HEK293 (cell line): Measurements from ENCODE around the gene SGMS1.

Experiments
- CTCF ChIA-PET: fragments of 350-600 bp; formaldehyde crosslinking; extraction: SDS; loops from one replicate; lab custom pipeline; 2021; ENCODE audit warnings: antibody characterized with exemption; lab: Yijun Ruan, JAX
- POLR2A ChIA-PET: fragments of 300-600 bp; formaldehyde crosslinking; extraction: SDS; loops from one replicate; lab custom pipeline; 2020; ENCODE audit warnings: antibody characterized with exemption, inconsistent platforms; lab: Yijun Ruan, JAX
- H3K27ac ChIP-seq: fragments of 200-500 bp; sonication (Bioruptor generic); 2 replicates; pipeline ENCODE4 v1.5.1; 2014; ENCODE audit warnings: low read depth, low read length, control low read depth, inconsistent platforms; ENCODE audit errors: extremely low read depth
- H3K36me3 ChIP-seq, 2 experiments: fragments of 200-500 bp in 1 of 2; sonication (Bioruptor generic) in 1 of 2; 1 replicate in 1 of 2; 2 replicates in 1 of 2; pipeline ENCODE4 v1.5.1; 2014 to 2017; ENCODE audit warnings: inconsistent platforms in 2 of 2, low read length in 2 of 2; ENCODE audit not compliant: control insufficient read depth in 2 of 2, insufficient read depth in 1 of 2
- H3K4me1 ChIP-seq: fragments of 200-500 bp; sonication (Bioruptor generic); 2 replicates; pipeline ENCODE4 v1.5.1; 2014; ENCODE audit warnings: mild to moderate bottlenecking, low read length, inconsistent platforms; ENCODE audit not compliant: control insufficient read depth, insufficient read depth
- H3K4me3 ChIP-seq: 2 replicates; pipeline ENCODE4 v1.5.1; 2011; ENCODE audit warnings: low read depth, mild to moderate bottlenecking, control low read depth, low read length, moderate library complexity
- H3K9me3 ChIP-seq: fragments of 200-500 bp; sonication (Bioruptor generic); 2 replicates; pipeline ENCODE4 v1.5.1; 2014; ENCODE audit warnings: low read depth, low read length, inconsistent platforms; ENCODE audit not compliant: control insufficient read depth, insufficient read depth
- HOXA7 ChIP-seq: sonication (generic); formaldehyde crosslinking; IDR thresholded peaks from 2 replicates; pipeline ENCODE4 v1.8.1; 2022; ENCODE audit warnings: missing genetic modification reagents, borderline replicate concordance
- MYNN ChIP-seq: fragments of 450-650 bp; formaldehyde crosslinking; IDR thresholded peaks from 2 replicates; pipeline ENCODE4 v1.5.1; 2016; ENCODE audit warnings: missing biosample characterization, missing genetic modification characterization, borderline replicate concordance
- OVOL3 ChIP-seq: fragments of 450-650 bp; formaldehyde crosslinking; IDR thresholded peaks from 2 replicates; pipeline ENCODE4 v1.5.1; 2016; ENCODE audit warnings: missing biosample characterization, missing genetic modification characterization
- SP7 ChIP-seq: fragments of 450-650 bp; formaldehyde crosslinking; IDR thresholded peaks from 2 replicates; pipeline ENCODE4 v1.5.1; 2016; ENCODE audit warnings: missing biosample characterization, missing genetic modification characterization
- ZBTB11 ChIP-seq: fragments of 450-650 bp; formaldehyde crosslinking; conservative IDR thresholded peaks from 2 replicates; pipeline ENCODE4 v1.5.1; 2016; ENCODE audit warnings: low read depth, missing biosample characterization, missing genetic modification characterization
- ZBTB20 ChIP-seq: fragments of 450-650 bp; formaldehyde crosslinking; IDR thresholded peaks from 2 replicates; pipeline ENCODE4 v1.5.1; 2016; ENCODE audit warnings: missing biosample characterization, missing genetic modification characterization
- ZBTB44 ChIP-seq: fragments of 450-650 bp; IDR thresholded peaks from 2 replicates; pipeline ENCODE4 v1.5.1; 2018; ENCODE audit warnings: missing biosample characterization, mild to moderate bottlenecking, missing genetic modification characterization
- ZFP41 ChIP-seq: fragments of 450-650 bp; formaldehyde crosslinking; IDR thresholded peaks from 2 replicates; pipeline ENCODE4 v1.5.1; 2016; ENCODE audit warnings: missing biosample characterization, missing genetic modification characterization, borderline replicate concordance
- ZNF248 ChIP-seq: fragments of 450-650 bp; formaldehyde crosslinking; IDR thresholded peaks from 2 replicates; pipeline ENCODE4 v1.5.1; 2017; ENCODE audit warnings: missing biosample characterization, missing genetic modification characterization
- ZNF341 ChIP-seq: fragments of 450-650 bp; formaldehyde crosslinking; IDR thresholded peaks from 2 replicates; pipeline ENCODE4; 2016; ENCODE audit warnings: low read depth, missing biosample characterization, missing genetic modification characterization
- ZNF391 ChIP-seq: fragments of 450-650 bp; formaldehyde crosslinking; IDR thresholded peaks from 2 replicates; pipeline ENCODE4 v1.5.1; 2016; ENCODE audit warnings: low read depth, missing biosample characterization, missing genetic modification characterization, borderline replicate concordance
- ZNF549 ChIP-seq: fragments of 450-650 bp; IDR thresholded peaks from 2 replicates; pipeline ENCODE4 v1.5.1; 2018; ENCODE audit warnings: missing biosample characterization, missing genetic modification characterization, mild to moderate bottlenecking, inconsistent platforms, moderate library complexity
- ZNF585B ChIP-seq: fragments of 450-650 bp; formaldehyde crosslinking; IDR thresholded peaks from 2 replicates; pipeline ENCODE4 v1.5.1; 2016; ENCODE audit warnings: missing biosample characterization, missing genetic modification characterization
- ZNF776 ChIP-seq: fragments of 450-650 bp; formaldehyde crosslinking; IDR thresholded peaks from 2 replicates; pipeline ENCODE4 v1.5.0; 2017; ENCODE audit warnings: missing biosample characterization, missing genetic modification characterization, borderline replicate concordance
- ZNF837 ChIP-seq: fragments of 450-650 bp; formaldehyde crosslinking; IDR thresholded peaks from 2 replicates; pipeline ENCODE4 v1.5.1; 2016; ENCODE audit warnings: missing biosample characterization, missing genetic modification characterization
- ZXDB ChIP-seq: fragments of 450-650 bp; formaldehyde crosslinking; IDR thresholded peaks from 2 replicates; pipeline ENCODE4 v1.5.1; 2016; ENCODE audit warnings: missing biosample characterization, missing genetic modification characterization
- TF ChIP-seq, protein P1 (sequence below): fragments of 450-650 bp; formaldehyde crosslinking; IDR thresholded peaks from 2 replicates; pipeline ENCODE4 v1.5.1; 2016; ENCODE audit warnings: missing biosample characterization, missing genetic modification characterization, low read depth
- TF ChIP-seq, protein P2 (sequence below): fragments of 450-650 bp; formaldehyde crosslinking; IDR thresholded peaks from 2 replicates; pipeline ENCODE4 v1.5.1; 2016; ENCODE audit warnings: missing biosample characterization, missing genetic modification characterization

SGMS1 gene

GRCh38 chr10:50619166-50619565 lies 4.6 kb downstream of the SGMS1 start:
- no peak overlapping the region for H3K27ac ChIP-seq
- CTCF ChIA-PET: interaction anchor here (0.7 to 1.7 kb wide), 3 partner anchors 58 to 203 kb away, joined by 3 to 4 read pairs (median 3); no protein-coding TSS in a partner anchor
- TF ChIP-seq HOXA7 (no peak), ZNF776 (no peak), ZXDB (no peak), OVOL3 (no peak), ZFP41 (tag by site-specific recombination) (no peak), ZNF341 (no peak), ZNF549 (tag by site-specific recombination) (no peak)
- TF ChIP-seq, protein P1, sequence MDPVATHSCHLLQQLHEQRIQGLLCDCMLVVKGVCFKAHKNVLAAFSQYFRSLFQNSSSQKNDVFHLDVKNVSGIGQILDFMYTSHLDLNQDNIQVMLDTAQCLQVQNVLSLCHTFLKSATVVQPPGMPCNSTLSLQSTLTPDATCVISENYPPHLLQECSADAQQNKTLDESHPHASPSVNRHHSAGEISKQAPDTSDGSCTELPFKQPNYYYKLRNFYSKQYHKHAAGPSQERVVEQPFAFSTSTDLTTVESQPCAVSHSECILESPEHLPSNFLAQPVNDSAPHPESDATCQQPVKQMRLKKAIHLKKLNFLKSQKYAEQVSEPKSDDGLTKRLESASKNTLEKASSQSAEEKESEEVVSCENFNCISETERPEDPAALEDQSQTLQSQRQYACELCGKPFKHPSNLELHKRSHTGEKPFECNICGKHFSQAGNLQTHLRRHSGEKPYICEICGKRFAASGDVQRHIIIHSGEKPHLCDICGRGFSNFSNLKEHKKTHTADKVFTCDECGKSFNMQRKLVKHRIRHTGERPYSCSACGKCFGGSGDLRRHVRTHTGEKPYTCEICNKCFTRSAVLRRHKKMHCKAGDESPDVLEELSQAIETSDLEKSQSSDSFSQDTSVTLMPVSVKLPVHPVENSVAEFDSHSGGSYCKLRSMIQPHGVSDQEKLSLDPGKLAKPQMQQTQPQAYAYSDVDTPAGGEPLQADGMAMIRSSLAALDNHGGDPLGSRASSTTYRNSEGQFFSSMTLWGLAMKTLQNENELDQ: no peak
- peaks cover 14% of the 10 kb centered on the region for H3K4me1 ChIP-seq
- POLR2A ChIA-PET: no interaction called here
- H3K4me3 ChIP-seq: no peak overlapping the region
- no peaks in the 10 kb centered on the region for H3K36me3 ChIP-seq
- H3K9me3 ChIP-seq: no peaks in the 10 kb centered on the region

DNA sequence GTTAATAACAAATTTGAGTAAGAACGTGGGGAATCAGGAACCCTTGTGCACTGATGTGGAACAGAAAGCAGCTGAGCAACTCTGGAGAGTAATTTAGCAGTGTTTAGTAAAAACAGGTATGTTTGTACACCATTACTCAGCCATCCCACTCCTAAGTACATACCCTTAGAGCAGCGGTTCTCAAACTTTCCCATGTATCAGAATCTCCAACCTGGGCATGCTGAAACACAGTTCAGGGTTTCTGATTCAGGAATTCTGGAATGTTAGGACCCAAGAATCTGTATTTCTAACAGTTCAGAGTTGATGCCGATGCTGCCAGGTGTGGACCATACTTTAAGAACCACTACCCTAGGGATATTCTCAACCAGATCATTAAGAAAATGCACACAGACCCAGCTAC lies 5.1 kb downstream of the SGMS1 start:
- CTCF ChIA-PET: no interaction called here
- TF ChIP-seq ZBTB20 (tag by site-specific recombination) (peak; percentile 58), ZBTB44 (tag by site-specific recombination) (no peak)
- POLR2A ChIA-PET: no interaction called here

DNA sequence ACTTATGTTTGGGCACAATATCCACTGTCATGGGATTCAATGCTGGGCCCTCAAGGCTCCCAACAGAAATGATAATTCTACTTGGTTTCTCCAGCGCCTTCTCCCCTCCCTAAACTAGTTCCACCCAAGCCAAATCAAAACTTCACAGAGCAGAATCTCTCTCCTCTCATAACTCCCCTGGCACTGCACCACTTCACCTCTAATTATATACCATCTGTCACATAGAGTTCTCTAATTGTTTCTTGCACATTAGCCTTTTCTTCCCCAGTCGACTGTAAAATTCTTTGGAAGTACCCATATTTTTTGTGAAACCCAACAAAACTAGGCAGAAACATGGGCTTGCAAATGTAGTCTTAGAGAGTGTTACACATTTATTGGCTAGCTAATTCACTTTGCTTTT lies 8.1 kb downstream of the SGMS1 start:
- Histone ChIP-seq H3K4me1 (peaks cover 8% of the 10 kb centered on the region), H3K4me3 (no peak overlapping the region), H3K27ac (no peak overlapping the region), H3K9me3 (no peaks in the 10 kb centered on the region), H3K36me3 (no peaks in the 10 kb centered on the region)
- TF ChIP-seq SP7 (tag by site-specific recombination) (peak; percentile 54; the same call in 1 of the 2 replicates), ZNF391 (tag by site-specific recombination) (no peak)
- POLR2A ChIA-PET: no interaction called here
- CTCF ChIA-PET: interaction anchor here (0.6 to 1.4 kb wide), 2 partner anchors 11 to 72 kb away, joined by 3 to 4 read pairs; no protein-coding TSS in a partner anchor

More for the DNA sequence above, 5.1 kb downstream of the SGMS1 start:
- Histone ChIP-seq H3K4me3 (no peak overlapping the region), H3K9me3 (no peaks in the 10 kb centered on the region), H3K4me1 (peaks cover 15% of the 10 kb centered on the region), H3K27ac (no peak overlapping the region), H3K36me3 (no peaks in the 10 kb centered on the region)

GRCh38 chr10:50614444-50615137 lies 9.2 kb downstream of the SGMS1 start:
- H3K4me1 ChIP-seq: peaks cover 8% of the 10 kb centered on the region; the same call in 1 of the 2 replicates
- CTCF ChIA-PET: interaction anchor here (0.8 to 1.9 kb wide), 6 partner anchors 10 to 144 kb away, joined by 3 to 6 read pairs (median 4); no protein-coding TSS in a partner anchor
- TF ChIP-seq ZNF837: no peak
- no peak for TF ChIP-seq ZNF585B (tag by site-specific recombination)
- no peak for TF ChIP-seq ZNF248 (tag by site-specific recombination)
- TF ChIP-seq MYNN (tag by site-specific recombination): no peak
- TF ChIP-seq, protein P2, sequence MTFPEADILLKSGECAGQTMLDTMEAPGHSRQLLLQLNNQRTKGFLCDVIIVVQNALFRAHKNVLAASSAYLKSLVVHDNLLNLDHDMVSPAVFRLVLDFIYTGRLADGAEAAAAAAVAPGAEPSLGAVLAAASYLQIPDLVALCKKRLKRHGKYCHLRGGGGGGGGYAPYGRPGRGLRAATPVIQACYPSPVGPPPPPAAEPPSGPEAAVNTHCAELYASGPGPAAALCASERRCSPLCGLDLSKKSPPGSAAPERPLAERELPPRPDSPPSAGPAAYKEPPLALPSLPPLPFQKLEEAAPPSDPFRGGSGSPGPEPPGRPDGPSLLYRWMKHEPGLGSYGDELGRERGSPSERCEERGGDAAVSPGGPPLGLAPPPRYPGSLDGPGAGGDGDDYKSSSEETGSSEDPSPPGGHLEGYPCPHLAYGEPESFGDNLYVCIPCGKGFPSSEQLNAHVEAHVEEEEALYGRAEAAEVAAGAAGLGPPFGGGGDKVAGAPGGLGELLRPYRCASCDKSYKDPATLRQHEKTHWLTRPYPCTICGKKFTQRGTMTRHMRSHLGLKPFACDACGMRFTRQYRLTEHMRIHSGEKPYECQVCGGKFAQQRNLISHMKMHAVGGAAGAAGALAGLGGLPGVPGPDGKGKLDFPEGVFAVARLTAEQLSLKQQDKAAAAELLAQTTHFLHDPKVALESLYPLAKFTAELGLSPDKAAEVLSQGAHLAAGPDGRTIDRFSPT: 0 out of 2 replicates have a peak, but pooled peaks have one; percentile 20
- no peak for TF ChIP-seq ZBTB11

More at GRCh38 chr10:50614444-50615137, 9.2 kb downstream of the SGMS1 start:
- no peaks in the 10 kb centered on the region for H3K9me3 ChIP-seq
- no peak overlapping the region for H3K27ac ChIP-seq
- H3K4me3 ChIP-seq: no peak overlapping the region
- POLR2A ChIA-PET: no interaction called here
- no peaks in the 10 kb centered on the region for H3K36me3 ChIP-seq
